Measurements from ENCODE around the gene MMAB. TPM values are rescaled to one million over a fixed set of nuclear protein-coding genes. Genes with fewer than 3 reads are reported as not detected.
A peak's percentile ranks its signal among the peaks of the same experiment; 100 is the strongest.

Gene MMAB
- total and polyA plus RNA-seq, 2 of the 13 experiments (the other 11 are each of a cell fraction or from before 2014, with no cell fraction given), result 26.1 to 77.3 TPM

- TF ChIP-seq KIAA2018 (CRISPR knock-in tag; IDR thresholded peaks at IDR 0.05; ENCODE audit: borderline replicate concordance) (0 out of 2 replicates have a peak, but pooled peaks have one; percentile 13), AKNA (CRISPR knock-in tag; IDR thresholded peaks at IDR 0.05; ENCODE audit: borderline replicate concordance) (no peak), ZKSCAN1 (IDR thresholded peaks at IDR 0.05; ENCODE audit: low read length) (peak; percentile 40; the same call in 1 of the 2 replicates), ADNP (CRISPR knock-in tag; IDR thresholded peaks at IDR 0.05) (no peak), PAX8 (CRISPR knock-in tag; IDR thresholded peaks at IDR 0.05; ENCODE audit: borderline replicate concordance) (no peak), KAT7 (CRISPR knock-in tag; IDR thresholded peaks at IDR 0.05; ENCODE audit: borderline replicate concordance) (no peak; the same call in 1 of the 2 replicates), PAWR (CRISPR knock-in tag; IDR thresholded peaks at IDR 0.05; ENCODE audit: borderline replicate concordance) (no peak), MYPOP (CRISPR knock-in tag; IDR thresholded peaks at IDR 0.05) (0 out of 2 replicates have a peak, but pooled peaks have one; percentile 28), GATAD2A (CRISPR knock-in tag; IDR thresholded peaks at IDR 0.05) (peak; percentile 56), RAD51 (IDR thresholded peaks at IDR 0.05; ENCODE audit: borderline replicate concordance) (no peak), FOXM1 (CRISPR knock-in tag; IDR thresholded peaks at IDR 0.05) (no peak), ZNF639 (CRISPR knock-in tag; conservative IDR thresholded peaks at IDR 0.05) (0 out of 2 replicates have a peak, but pooled peaks have one; percentile 34), ZNF564 (CRISPR knock-in tag; IDR thresholded peaks at IDR 0.05) (peak; percentile 32; the same call in 1 of the 2 replicates), ZNF441 (CRISPR knock-in tag; IDR thresholded peaks at IDR 0.05; ENCODE audit: borderline replicate concordance) (peak; percentile 49; the same call in 1 of the 2 replicates)
These were observed 24.6 kb upstream of the MMAB start (continued) for GRCh38 chr12:109597795-109598427.

Data from HepG2 (cell line).